COR-L47 (cell line): ENCODE data around the gene DOC2A.

Source experiments
- DNase-seq: peaks from one replicate; lab custom pipeline; 2025; lab: John Stamatoyannopoulos, UW

The DOC2A gene

DNA sequence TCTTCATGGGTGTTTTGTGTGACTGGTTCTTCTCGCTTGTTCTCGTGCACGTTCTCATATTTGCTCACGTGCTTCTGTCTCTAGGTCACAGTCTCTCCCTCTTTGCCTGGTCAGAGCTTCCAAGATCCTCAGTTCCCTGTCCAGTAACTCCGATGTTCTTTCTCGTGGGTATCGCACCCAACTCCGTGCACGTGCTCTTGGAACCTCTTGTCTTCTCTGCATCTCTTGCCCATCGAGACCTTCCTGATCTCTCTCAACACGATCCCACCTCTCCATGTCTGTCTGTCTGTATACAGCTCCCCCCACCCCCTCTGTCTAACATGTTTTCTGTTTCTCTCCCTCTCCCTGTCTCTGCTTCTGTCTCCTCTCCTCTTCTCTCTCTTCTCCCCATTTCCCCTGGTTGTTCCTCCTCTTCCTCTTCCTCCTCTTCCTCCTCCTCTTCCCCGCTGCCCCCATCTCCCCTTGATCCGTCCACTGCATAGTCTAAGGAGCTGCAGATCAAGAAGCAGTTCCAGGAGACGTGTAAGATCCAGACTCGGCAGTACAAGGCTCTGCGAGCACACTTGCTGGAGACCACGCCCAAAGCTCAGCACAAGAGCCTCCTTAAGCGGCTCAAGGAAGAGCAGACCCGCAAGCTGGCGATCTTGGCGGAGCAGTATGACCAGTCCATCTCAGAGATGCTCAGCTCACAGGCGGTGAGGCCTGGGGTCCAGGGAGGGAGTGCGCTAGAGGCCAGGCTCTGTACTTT, 21.5 kb downstream of the DOC2A start:
- DNase-seq: no peak

DNA sequence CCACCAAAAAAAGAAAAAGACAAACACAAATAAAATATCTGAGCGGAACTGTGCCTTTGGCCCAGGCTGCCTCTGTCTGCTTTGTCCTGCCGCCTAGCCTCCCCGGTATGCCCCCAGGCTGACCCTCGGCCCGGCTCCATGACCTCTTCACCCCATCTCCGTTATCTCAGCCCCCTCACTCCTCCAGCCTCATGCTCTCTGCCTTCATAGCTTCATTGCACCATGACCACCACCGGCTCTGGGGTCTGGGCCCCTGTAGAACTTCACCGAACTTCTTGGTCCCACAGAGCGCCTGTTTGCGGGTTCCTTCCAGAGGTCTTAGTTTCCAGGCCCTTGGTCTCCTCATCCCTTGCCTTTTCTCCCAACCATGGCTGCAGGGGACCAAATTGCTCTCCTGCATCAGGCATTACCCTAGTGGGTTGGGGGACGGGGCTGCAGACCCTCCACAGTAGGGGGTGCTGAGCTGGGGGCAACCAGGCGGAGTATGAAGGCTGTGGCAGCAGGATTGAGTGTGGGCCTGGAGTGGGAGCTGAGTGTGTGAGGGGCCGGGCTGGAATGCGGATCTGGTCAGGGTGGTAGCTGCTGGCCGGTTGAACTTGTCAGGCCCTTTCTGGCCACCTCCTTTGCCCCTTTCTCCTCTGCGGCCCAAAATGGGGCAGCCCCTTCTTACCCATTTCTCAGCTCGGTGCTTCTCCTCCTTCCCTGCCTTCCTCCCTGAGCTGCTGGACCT, 22.3 kb downstream of the DOC2A start:
- DNase-seq: no peak

DNA sequence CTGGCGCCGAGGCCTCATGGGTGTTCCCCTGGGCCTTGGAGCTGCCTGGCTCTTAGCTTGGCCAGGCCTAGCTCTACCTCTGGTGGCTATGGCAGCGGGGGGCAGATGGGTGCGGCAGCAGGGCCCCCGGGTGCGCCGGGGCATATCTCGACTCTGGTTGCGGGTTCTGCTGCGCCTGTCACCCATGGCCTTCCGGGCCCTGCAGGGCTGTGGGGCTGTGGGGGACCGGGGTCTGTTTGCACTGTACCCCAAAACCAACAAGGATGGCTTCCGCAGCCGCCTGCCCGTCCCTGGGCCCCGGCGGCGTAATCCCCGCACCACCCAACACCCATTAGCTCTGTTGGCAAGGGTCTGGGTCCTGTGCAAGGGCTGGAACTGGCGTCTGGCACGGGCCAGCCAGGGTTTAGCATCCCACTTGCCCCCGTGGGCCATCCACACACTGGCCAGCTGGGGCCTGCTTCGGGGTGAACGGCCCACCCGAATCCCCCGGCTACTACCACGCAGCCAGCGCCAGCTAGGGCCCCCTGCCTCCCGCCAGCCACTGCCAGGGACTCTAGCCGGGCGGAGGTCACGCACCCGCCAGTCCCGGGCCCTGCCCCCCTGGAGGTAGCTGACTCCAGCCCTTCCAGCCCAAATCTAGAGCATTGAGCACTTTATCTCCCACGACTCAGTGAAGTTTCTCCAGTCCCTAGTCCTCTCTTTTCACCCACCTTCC, 23.3 kb downstream of the DOC2A start:
- DNase-seq: no peak

- DNase-seq: no peak
Measured at GRCh38 chr16:29986931-29987330, 23.9 kb downstream of the DOC2A start.

DNA sequence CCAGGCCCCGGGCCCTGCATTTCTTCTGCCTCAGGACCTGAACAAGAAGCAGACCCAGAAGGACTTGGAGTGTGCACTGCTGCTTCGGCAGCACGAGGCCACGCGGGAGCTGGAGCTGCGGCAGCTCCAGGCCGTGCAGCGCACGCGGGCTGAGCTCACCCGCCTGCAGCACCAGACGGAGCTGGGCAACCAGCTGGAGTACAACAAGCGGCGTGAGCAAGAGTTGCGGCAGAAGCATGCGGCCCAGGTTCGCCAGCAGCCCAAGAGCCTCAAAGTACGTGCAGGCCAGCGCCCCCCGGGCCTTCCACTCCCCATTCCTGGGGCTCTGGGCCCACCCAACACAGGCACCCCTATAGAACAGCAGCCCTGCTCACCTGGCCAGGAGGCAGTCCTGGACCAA, 24.6 kb downstream of the DOC2A start:
- DNase-seq: no peak

GRCh38 chr16:29985271-29985811, 25.5 kb downstream of the DOC2A start:
- DNase-seq: no peak

DNA sequence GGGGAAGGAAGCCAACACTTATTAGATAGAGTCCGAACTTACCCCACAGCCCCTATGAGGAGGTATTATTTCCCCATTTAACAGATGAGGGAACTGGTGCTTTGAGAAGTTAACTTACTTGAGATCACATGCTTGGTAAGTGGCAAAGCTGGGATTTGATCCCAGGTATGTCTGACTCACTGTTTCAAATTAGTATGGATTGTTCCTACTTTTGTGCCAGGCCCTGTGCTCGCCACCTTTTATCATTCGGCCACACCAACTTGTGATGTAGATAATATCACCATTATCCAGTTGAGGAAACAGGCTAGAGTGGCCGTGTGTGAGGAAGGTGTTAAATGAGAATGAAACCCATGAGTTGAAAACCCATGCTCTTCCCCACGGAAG, 26.1 kb downstream of the DOC2A start:
- DNase-seq: no peak

GRCh38 chr16:29984137-29984763, 26.6 kb downstream of the DOC2A start:
- DNase-seq: no peak

DNA sequence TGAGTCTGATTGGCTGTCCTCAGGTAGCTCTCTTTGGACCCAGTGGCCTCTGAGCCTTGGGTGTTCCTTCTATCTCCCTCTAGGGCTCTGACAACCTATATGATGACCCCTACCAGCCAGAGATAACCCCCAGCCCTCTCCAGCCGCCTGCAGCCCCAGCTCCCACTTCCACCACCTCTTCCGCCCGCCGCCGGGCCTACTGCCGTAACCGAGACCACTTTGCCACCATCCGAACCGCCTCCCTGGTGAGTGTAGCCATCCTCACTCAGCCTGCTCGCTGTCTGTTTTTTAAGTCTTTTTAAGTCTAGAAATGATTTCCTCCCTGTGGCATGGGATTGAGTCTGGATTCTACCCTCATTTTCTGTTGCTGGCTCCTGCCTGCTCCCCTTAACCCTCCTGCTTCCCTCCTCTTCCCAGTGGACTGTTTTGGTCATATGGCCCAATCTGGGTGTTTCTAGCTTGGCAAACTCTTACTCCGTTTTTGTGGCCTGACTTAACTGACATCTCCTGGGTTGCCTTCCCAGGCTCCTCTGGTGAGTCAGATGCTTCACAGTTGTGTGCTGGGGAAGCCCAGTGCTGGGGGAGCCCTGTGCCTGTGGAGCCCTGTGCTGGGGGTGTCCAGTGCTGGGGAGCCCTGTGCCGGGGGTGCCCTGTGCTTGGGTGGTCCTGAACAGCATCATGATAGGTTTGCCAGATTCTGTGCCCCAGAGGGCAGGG, 27.2 kb downstream of the DOC2A start:
- DNase-seq: no peak

GRCh38 chr16:29982560-29983419, 28.0 kb downstream of the DOC2A start:
- DNase-seq: no peak

GRCh38 chr16:29978564-29979270, 32.1 kb downstream of the DOC2A start:
- no peak for DNase-seq

GRCh38 chr16:29978081-29978480, 32.7 kb downstream of the DOC2A start:
- no peak for DNase-seq

DNA sequence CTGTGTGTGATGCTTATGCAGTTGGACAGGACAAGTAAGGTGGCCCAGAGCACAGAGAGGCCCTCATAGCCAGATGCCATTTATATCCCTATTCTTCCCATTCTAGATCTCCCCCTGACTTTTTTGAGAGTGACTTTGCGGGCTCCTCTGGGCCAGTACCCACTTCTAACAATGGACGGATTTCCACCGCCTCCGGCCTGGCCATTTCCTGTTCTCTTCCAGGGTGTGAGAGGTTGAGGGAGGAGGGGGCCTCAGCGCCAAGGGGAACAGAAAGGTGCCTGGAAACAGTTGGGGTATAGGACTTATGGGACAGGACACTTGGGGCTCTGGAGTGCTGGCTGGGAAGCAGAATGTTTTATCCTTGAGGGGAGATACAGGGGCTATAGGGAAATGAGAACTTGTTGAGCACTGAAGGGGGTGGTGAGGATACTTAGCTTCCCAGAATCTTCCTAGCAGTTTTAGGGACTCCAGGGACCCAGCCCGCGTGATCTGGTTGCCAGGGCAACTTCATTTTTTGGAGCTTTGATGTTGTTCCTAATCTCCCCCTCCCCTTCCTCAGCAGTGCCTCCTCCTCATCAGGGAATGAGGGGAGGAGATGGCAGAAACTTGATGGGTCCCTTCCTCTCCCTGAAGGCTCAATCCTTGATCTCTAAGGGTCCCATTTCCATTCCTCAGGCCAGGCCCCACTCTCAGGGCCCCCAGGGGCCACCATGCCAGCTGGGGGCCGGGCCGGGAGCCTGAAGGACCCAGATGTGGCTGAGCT, 33.6 kb downstream of the DOC2A start:
- no peak for DNase-seq

DNA sequence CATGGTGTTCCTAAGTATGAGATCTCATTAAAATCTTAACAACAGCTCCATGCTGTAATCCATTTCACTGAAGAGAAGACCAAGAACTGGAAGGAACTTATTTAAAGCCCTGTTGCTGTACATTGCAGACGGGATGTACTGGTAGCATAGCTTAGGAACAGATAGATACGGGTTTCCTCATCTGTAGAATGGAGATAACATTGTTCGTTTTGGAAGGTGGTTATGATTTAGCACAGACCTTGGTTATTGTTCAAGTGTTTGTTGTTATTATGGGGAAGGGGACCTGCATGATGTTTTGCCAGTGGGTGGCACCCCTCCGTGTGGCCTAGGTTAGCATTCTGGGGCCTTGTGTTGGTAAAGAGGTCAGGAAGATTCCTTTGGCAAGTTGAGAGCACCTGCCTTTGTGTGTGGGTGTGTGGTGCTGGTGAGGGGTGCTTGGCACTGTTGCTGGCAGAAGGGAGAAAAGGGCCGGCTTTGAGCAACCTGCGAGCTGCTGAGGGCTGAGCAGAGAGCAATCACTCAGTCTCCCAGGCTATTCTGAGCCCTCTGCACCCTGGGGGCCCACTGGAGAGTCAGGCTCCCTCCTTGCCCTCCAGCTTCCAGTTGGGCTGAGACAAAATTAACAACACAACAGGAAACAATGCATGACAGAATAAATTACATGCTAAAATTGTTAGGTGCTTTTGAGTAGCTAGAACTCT, 34.9 kb downstream of the DOC2A start:
- no peak for DNase-seq

- no peak for DNase-seq
Measured at GRCh38 chr16:29975134-29975538, 35.7 kb downstream of the DOC2A start.

DNA sequence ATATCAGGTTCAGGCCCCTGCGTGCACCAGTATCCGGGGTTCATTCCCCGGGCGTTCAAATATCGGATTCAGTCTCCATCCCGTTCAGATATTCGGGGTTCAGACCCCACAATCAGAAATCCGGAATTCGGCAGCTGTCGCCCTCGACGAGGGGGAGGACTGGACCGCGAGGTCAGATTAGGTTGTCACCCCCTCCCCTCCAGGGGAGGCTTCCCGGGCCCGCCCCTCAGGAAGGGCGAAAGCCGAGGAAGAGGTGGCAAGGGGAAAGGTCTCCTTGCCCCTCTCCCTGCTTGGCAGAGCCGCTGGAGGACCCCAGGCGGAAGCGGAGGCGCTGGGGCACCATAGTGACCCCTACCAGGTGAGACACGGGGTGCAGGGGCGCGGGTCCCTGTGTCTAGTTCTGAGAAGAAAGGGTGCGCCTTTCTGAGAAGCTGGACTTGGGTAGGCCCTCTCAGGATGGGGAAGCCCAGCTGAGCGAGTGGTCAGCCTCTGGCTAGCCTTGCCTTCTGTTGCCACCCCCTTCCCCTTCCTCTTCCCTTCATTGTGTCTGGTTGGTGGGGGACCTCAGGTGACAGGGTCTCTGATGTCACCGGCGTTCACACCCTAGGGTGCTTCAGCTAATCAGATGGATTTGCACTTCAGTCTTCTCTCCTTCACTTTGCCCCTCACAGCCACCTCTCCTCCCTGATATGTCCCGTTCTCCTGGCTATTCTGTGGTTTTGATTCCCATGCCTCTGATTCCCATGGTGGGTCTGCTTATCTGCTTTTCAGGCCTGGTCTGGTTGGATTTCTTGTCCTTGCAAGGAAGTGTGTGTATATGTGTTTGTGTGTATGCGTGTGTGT, 36.3 kb downstream of the DOC2A start:
- DNase-seq: no peak

DNA sequence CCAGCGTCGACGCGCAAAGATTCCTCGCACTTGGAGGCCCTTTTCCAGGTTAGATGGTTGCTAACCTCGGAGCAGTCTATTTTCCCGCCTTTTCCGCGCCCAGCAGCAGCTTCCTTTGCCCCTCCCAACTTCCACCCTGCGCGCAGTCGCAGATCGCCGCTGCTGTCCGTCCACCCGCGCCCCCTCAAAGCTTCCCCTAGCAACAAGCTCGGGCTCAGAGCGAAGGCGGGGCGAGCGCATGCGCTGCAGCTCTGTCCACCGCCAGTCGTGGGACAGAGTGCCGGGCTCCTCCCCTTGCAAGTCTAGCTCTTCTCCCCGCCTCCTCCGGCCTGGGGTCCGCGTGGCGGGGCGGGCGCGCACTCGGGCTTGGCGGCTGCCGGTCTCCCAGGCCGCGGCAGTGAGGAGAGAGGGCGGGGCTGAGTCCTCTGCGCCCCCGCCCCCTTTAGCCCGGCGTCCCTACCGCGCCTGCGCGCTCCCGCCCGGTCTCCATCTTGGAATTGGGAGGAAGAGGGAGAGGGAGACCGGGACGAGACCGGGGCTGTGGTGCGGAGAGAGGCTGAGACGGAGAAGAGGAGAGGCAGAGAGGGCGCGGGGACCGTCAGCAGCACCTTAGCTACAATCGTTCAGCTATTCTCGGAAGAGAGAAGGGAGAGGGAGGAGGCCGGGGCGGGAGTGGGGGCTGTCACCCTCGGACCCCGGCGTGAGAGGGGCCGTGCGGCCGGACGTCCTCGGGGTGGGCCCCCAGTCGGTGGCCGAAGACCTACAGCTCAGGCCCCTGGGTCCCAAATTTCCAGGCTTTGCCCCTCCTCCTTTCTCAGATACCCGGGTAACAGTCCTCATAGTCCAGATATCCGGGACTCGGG, 37.2 kb downstream of the DOC2A start, which contains the start of gene TAOK2:
TAOK2 (plus strand) TSS at position 485 of the 863 bp plus-strand sequence. CDS start 3,905 bp downstream, outside the sequence.
- peak; percentile 98 for DNase-seq
